GM18873 (cell line): ENCODE results near the gene ANKRD13D.

Source experiments
- ATAC-seq: cut with Tn5 transposase; IDR thresholded peaks from one replicate; pipeline ENCODE4 v1.9.1; 2021; ENCODE audit warnings: mild to moderate bottlenecking, moderate library complexity, moderate number of reproducible peaks; ENCODE audit not compliant: unreplicated experiment, low FRiP score

The ANKRD13D gene

DNA sequence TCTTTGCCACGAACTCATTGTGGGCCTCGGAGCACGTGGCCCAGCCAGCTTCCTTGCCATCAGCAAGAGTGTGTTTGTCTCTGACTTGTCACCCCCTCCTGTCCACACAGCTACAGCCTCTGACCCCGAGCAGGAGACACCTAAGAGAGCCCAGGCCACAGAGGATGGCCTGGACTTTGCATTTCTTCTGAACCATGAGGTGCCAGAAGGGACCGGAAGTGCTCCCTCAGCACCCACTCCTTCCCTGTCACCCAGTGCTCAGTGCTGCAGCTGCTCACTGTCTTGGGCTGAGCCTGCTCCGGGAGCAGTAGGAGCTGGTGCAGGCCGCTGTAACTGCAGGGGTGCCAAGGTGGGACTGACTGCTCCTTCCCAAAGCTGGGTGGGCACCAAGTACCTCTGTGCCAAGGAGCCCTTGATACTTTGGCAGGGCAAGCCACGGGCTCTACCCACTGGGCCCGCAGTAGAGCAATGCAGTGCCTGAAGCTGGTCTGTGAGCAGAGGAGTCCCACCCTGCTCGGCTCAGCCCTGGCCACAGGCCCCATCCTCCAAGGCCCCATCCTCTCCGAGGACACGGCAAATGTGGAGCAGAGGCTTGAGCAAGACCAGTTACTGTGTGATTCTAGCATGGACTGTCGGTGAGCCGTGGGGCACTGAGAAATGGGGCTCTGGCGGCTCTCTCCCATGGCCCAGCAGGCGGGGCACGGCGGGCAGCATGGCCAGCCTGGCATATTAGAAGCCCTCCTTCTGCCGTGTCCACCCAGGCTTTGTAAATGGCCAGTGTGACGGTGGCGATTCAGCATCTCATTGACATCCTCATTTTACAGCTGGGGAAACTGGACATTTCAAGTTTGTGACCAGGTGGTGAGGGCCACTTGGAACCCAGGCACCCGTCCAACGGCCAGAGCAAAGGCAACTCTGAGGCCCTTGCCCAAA is 16.5 kb upstream of the ANKRD13D start:
- no peak for ATAC-seq

DNA sequence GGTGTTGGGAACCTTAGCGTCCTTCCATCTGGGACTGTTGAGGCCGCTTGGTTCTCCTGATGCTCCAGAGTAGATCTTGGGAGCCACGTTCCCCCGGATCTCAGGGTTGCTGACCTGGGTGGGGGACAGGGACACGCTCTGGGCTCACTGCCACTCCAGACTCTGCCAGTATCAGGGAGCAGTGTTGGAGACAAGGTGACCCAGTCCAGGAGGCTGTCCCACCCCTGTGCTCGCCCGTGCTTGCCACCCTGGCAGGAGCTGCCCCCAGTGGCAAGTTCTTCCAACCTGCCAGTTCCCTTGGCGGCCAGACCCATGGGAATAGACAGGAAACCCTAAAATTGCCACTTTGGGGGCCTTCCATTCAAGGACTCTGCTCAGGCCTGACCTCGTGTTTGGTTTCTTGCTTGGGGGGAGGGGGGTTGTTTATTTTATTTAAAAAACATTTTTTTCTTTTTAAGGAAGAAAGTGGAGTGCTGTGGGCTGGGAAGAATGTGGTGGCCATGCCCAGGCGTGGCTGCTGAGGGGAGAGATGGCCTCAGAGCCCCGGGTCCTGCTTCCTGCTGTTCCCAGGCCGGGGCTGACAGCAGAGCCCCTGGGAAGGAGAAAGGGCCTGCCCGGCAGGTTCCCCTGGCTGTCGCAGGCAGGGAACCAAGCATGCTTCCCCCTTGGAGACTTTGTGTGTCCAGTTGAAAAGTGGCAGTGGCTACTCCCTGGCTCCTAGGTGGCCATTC is 15.7 kb upstream of the ANKRD13D start:
- ATAC-seq = no peak

DNA sequence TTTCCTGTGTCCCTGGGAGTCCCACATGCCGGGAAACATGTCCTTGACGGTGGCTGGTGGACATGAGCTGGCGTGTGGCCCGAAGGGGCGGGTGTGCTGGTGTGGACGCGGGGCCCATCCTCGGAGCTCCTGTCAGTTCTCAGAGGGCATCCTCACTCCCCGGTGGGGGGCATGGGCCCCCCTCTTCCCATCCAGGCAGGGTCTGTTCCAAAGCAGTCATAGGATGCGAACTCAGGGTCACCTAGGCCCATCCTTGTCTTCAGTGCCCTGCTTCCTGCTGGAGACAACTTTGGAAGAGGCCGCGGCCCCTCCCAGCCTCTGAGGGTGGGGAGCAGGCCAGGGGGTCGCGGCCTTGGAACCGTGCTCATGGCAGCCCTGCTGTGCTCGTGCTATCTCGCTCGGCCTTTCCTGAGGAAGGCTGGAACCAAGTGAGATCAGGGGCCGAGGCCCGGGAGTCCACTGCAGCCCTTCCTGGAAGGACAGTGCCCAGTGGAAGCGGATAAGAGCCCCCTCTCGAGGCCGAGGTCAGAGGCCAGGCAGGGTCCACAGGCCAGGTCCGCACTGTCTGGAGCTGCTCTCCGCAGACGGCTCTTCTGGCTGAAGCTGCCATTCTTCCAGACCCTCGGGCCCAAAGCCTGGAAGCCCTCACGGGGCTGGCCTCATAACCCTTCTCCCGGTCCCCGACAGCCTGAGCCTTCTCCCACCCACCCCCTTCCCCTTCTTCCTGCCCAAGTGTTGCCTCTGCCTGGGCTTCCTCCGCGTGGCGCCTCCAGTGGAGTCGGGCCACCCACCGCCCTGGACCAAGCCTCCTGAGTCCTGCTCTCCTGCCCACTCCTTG is 14.1 kb upstream of the ANKRD13D start:
- ATAC-seq = no peak

DNA sequence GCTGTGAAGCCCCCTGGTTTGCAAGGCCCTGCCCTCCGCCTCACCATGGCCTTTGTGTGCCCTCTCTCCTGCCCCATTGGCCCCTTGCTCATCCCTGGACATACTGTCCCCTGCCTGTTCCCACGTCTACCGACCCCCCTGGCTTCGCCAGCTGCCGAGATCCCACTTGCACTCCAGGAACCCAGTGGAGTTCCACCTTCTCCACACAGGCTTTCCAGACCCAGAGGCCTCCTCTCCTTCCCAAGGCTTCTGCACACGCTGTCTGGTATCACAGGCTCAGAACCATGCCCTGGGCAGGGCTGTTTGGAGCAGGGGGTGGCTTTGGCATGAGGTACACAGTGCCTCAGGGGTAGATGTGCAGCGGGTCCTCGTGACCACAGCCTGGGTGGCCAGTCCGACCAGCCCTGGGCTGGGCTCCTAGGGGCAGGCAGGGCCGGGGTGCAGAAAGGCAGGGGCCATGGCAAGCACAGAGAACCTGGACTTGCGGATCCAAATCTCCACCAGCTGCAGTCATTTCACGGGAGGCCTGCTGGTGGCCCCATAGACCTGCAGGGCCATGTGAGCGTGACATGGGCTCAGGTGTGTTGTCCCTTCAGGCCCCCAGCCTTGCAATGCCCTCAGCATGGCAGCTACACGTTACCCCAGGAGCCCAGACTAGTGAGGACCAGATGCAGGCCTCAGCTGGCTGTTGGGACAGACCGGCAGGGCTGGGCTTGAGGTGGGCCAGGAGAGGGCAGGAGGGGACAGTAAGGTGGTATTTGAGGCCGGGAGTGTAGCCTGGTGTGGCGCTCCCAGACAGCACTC is 13.3 kb upstream of the ANKRD13D start:
- ATAC-seq = no peak

DNA sequence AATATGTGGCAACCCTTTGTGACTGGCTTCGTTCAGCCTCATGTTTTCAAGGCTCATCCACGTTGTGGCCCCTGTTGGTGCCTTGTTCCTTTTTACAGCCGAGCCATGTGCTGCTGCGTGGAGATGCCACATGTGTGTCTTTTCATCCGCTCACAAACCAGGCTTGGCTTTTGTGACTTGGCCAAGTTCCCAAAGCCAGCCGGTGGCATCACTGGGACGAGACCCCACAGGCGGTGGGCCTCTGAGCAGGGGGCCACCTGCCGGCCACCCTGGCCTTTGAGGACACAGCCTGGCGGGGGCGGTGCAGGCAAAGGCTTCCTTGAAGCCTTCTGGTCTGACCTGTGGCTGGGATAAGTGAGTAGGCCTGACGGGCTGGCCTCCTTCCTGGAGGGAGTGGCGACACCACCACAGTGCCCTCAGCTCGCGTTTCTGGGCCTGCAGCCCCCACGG is 12.3 kb upstream of the ANKRD13D start:
- ATAC-seq = no peak

DNA sequence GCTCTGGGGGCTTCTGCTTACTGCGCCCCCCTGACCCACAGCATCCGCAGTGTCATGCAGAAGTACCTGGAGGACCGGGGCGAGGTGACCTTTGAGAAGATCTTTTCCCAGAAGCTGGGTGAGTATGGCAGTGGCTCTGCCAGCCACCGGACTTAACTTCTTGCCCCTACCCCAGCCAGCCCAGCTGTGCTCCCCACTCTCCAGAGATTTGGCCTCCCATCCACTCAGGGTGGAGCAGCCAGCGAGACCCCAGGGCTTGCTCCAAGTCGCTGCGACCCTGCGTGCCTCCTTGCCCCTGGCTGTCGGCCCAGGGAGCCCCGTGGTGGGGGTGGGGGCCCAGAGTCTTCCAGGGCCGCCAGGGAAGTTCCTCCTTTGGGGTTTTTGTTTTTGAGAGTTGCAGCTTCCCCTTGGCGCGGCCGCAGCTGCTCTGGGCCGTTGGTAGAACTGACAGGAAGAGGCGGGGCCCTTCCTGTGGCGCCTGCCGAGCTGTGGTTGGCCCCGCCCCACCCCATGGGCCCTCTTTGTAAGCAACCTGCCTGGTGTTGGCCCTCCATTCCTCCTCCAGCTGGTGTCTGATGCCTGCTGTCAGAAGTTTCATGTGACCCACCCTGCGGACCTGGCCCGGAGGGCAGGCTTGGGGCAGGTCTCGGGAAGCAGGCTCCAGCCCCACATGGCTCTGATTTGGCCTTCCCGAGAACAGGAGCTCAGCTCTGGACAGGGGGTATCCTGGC is 11.7 kb upstream of the ANKRD13D start:
- peak; percentile 71 for ATAC-seq

DNA sequence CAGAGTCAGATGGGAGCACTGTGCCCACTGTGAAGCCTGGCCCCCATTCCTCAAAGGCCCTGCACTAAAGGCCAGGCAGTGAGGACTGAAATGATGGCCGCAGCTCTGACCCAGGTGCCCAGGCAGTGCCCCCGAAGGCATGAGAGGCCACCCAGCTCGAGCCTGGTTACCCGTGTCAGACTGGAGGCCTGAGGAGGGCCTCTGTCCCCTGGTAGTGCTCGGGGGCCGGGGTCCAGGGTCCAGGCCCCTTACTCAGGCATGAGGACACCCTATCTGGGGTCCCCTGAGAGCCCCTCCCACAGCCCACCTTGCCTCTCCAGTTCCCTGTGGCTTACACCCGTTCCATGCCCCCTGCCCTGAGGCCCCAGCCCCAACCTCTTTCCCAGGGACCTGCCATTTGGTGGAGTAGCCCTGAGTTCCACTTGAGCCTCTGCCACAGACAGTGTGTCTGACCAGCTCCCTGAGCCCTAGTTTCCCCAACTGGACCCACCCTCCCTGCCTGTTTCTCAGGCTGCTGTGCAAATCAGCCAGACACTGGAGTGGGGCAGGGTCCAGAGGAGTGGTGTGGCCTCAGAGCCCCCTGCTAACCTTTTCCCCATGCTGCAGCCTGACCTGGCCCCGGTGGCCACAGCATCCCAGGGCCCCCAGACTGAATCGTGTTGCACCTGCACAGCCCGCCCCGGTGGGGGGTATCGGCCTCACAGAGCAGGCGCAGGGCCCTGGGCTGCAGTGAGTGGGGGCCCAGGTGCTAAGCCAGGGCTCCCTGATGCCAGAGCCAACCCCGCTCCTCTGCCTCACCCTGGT is 10.8 kb upstream of the ANKRD13D start:
- peak; percentile 10 for ATAC-seq

DNA sequence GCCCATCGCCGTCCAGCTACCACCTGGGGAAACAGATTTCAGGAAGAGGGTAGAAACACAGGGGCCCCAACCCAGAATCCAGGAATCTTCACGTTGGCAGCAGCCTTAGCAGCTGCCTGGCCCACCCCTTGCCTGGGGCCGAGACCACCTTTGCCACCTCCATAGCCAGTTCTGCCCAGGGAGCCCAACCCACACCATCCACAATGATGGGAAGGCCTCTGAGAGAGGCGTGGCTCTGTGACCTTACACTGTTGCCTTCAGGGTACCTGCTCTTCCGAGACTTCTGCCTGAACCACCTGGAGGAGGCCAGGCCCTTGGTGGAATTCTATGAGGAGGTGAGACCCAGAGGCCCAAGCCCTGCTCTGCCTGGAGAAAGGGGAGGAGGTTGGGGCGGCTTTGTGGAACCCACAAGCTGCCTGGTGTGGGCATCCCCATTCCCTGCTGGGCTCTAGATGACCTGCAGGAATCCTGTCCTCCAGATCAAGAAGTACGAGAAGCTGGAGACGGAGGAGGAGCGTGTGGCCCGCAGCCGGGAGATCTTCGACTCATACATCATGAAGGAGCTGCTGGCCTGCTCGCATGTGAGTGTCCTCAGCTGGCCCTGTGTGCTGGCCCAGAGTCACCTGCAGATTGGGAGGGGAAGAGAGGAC is 10.0 kb upstream of the ANKRD13D start:
- no peak for ATAC-seq

DNA sequence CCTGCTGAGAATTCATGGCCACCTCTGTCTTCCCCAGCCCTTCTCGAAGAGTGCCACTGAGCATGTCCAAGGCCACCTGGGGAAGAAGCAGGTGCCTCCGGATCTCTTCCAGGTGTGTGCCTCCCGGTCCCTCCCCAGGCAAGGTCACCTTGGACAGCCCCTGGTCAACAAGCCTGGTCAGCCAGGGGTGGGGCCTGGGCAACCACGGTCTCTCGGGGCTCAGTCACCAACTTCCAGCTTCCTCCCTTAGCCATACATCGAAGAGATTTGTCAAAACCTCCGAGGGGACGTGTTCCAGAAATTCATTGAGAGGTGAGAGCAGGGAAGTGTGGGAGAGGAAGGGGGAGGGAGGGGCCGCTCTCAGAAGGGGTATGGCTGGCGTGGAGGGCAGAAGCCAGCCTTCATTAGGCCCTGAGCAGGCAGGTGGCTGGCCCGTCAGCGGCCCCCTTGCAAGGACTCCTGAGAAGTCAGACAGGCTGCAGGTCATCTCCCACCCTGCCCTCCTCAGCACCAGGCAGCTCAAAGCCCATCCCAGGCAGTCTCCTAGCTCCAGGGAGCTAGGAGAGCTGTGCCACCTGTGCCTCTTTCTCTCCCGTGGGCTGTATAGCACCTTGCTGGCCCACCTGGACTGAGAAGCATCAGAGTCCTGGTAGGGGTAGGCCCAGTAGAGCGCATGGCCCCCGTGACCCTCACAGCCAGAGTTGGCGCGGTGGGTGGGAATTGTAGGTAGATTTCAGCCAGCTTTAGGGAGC is 9.3 kb upstream of the ANKRD13D start:
- ATAC-seq = no peak

DNA sequence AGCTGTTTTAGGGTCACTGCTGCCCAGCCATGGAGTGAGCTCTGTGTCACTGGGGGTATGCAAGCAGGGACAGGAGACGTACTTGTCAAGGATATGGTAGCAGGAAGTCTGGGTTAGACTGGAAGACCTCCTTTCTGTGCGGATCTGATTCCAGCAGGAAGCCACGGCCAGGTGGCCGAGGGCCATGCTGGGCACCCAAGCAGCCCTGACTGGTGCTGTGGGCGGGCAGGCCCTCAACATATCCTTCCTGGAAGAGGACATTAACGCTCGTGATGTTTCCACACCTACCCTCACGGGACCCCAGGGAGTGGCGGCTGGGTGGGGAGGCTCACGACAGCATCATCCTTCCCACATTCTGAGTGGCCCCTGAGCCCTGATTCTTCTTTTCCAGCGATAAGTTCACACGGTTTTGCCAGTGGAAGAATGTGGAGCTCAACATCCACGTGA is 8.7 kb upstream of the ANKRD13D start:
- no peak for ATAC-seq

DNA sequence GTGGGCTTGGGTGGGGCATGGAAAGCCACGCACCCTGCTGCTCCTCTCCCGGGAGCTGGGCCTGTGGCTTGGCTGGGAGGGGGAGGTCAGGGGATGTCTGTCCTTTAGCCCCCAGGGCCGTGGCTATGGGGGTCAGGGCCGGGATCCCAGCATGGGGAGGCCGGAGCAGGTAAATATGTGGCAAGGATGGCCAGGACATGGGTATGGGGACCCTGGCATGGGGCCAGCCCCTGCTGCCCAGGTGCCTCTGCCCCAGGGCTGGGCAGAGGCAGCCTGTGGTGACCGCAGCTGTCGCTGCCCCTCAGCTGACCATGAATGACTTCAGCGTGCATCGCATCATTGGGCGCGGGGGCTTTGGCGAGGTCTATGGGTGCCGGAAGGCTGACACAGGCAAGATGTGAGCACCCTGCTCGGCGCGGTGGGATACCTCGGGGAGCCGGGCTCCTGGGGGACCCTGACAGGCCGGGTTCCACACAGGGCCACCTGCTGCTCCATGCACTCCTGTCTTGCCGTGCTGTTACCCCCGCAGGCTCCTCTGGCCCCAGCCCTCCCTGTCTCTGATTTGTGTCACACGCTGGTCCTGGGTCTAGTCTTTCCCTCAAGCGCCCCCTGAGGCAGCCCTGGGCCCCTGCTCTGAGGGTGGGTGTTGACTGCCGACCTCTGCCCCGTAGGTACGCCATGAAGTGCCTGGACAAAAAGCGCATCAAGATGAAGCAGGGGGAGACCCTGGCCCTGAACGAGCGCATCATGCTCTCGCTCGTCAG is 8.1 kb upstream of the ANKRD13D start:
- no peak for ATAC-seq

DNA sequence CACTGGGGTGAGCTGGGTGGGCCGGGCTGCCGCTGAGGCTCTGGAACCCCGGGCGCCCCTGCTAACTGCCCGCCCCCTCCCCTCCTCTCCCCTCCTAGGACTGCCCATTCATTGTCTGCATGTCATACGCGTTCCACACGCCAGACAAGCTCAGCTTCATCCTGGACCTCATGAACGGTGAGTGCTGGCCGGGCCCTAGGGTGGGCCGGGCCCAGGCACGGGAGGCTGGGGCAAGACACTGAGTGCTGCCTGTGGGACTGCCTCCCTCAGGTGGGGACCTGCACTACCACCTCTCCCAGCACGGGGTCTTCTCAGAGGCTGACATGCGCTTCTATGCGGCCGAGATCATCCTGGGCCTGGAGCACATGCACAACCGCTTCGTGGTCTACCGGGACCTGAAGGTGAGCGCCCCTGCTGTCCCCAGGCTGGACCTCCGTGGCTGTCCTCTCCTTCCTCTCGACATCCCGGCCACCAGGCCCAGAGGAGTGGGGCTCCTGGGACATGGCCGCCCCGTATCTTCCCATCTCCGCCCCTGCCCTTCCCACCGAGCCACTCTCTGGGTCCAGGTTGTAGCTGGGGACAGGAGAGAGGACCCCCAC is 7.5 kb upstream of the ANKRD13D start:
- no peak for ATAC-seq

DNA sequence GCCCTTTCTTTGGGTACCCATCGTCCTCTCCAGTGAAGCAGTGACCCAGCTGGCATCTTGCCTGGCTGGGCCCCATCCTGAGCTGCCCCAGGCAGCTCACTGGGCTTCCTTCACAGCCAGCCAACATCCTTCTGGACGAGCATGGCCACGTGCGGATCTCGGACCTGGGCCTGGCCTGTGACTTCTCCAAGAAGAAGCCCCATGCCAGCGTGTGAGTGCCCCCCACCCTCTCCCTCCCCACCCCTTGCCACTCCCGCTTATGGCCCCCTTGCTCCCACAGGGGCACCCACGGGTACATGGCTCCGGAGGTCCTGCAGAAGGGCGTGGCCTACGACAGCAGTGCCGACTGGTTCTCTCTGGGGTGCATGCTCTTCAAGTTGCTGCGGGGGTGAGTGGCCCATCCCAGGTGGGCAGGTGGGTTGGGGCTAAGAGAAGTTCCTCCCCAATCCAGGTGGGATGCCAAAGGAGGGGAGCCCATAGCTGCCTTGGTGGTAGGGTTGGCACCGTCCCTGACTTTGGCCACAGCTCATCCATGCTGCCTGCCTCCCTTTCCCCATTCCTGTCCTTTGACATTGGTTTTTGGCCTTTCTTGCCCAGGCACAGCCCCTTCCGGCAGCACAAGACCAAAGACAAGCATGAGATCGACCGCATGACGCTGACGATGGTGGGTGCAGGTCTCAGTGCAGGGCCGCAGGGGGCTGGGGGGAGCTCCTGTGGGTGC is 6.8 kb upstream of the ANKRD13D start:
- no peak for ATAC-seq

DNA sequence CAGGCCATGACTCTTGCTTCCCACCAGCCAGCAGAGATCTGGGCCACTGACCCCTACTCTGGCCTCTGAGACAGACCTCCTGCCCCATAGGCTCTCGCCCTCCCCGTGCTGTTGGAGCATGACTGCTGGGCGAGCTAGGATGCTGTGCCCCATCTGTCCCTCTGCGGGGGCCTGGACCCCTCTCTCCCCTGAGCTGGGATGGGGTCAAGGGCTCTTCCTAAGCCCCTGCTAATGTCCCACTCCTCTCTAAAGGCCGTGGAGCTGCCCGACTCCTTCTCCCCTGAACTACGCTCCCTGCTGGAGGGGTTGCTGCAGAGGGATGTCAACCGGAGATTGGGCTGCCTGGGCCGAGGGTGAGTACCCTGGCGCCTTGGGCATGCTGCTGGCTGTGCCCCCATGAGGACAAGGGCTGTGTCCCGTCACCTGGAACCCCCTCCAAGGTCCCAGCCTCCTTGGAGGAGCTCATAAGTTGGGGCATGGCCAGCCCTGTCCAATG is 6.2 kb upstream of the ANKRD13D start:
- no peak for ATAC-seq

DNA sequence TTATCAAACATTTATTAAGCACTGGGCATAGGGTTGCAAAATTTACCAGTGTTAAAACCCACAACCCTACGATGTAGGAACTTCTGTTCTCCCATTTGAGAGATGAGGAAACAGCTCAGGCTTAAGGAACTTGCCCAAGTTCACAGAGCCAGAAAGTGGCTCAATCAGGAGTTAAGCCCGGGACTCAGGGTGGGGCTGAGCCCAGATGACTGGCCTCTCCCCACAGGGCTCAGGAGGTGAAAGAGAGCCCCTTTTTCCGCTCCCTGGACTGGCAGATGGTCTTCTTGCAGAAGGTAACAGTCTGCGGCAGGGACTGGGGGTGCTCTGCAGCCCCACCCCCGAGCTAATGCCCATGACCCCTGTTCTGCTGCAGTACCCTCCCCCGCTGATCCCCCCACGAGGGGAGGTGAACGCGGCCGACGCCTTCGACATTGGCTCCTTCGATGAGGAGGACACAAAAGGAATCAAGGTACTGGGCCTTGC is 5.6 kb upstream of the ANKRD13D start:
- ATAC-seq = no peak
